HCT116 (cell line): ENCODE results near the gene EPHB3. TPM values are rescaled to one million over a fixed set of nuclear protein-coding genes. Genes with fewer than 3 reads are reported as not detected.

Experiments
- ATAC-seq: fragments of 200-7000 bp; cut with Tn5 transposase; 2 replicates; pipeline ENCODE4 v1.9.1; 2020; ENCODE audit warnings: mild to moderate bottlenecking, moderate library complexity
- BruUV-seq: library from RNA; stranded (reverse); fragments of 400-500 nt; replicated peaks from 2 replicates; lab custom pipeline; 2021; lab: Mats Ljungman, UMichigan
- CTCF ChIA-PET: fragments of 300-600 bp; sonication (Branson Sonifier 250); formaldehyde crosslinking; loops from one replicate; lab custom pipeline; 2021; ENCODE audit warnings: antibody characterized with exemption; lab: Charles Lee
- POLR2A ChIA-PET: fragments of 300-600, 350-600 bp; sonication (Branson Sonifier 250); formaldehyde crosslinking; loops from one replicate; lab custom pipeline; 2021; ENCODE audit warnings: antibody characterized with exemption; lab: Charles Lee
- RAD21 ChIA-PET, 2 experiments: fragments of 300-600 bp; sonication (Branson Sonifier 250); formaldehyde crosslinking; loops; one replicate each; lab custom pipeline; 2023; ENCODE audit warnings: low total read pairs in 2 of 2; ENCODE audit not compliant: uncharacterized antibody in 2 of 2, unreplicated experiment in 2 of 2, low non-redundant PET in 1 of 2; lab: Charles Lee
- DNase-seq: peaks from one replicate; pipeline ENCODE4 v3.0.0-alpha.2; 2010; ENCODE audit warnings: low read depth, low spot score
- H2AFZ ChIP-seq: fragments of 200-600 bp; shearing (Covaris generic), sonication (generic); 2 replicates; pipeline ENCODE4 v1.6.1; 2017; ENCODE audit warnings: low read depth, mixed run types, mixed read lengths, antibody characterized with exemption, low read length; ENCODE audit not compliant: poor library complexity, severe bottlenecking
- H3K27ac ChIP-seq: 2 replicates; pipeline ENCODE4 v1.5.1; 2012; ENCODE audit warnings: low read depth, low read length
- H3K27me3 ChIP-seq: fragments of 200-600 bp; sonication (generic); 2 replicates; pipeline ENCODE4 v1.6.1; 2016; ENCODE audit warnings: mixed run types, low read length, mixed read lengths; ENCODE audit not compliant: insufficient read depth
- H3K36me3 ChIP-seq, 2 experiments: fragments of 200-500 bp in 1 of 2; fragments of 200-600 bp in 1 of 2; sonication (Bioruptor generic) in 1 of 2; sonication (generic) in 1 of 2; 2 replicates each; pipeline versions ENCODE4 v1.5.1 to v1.6.1; 2014 to 2016; ENCODE audit warnings: low read length in 2 of 2, inconsistent platforms in 1 of 2, mixed read lengths in 1 of 2, mixed run types in 1 of 2; ENCODE audit not compliant: insufficient read depth in 2 of 2, control insufficient read depth in 1 of 2
- H3K4me1 ChIP-seq, 2 experiments: fragments of 200-600 bp in 1 of 2; sonication (generic) in 1 of 2; 2 replicates each; pipeline versions ENCODE4 v1.5.1 to v1.6.1; 2012 to 2017; ENCODE audit warnings: low read length in 2 of 2, inconsistent platforms in 1 of 2, mild to moderate bottlenecking in 1 of 2, mixed read lengths in 1 of 2, mixed run types in 1 of 2, moderate library complexity in 1 of 2; ENCODE audit not compliant: insufficient read depth in 2 of 2, control insufficient read depth in 1 of 2
- H3K4me2 ChIP-seq: fragments of 200-600 bp; sonication (generic); 2 replicates; pipeline ENCODE4 v1.6.1; 2017; ENCODE audit warnings: mixed run types, low read length, mixed read lengths
- H3K4me3 ChIP-seq, 2 experiments: fragments of 200-600 bp in 1 of 2; sonication (generic) in 1 of 2; replicated peaks in 1 of 2; 2 replicates each; pipeline ENCODE4 v1.5.1; 2011 to 2016; ENCODE audit warnings: low read length in 2 of 2, control low read depth in 1 of 2, low read depth in 1 of 2, mild to moderate bottlenecking in 1 of 2, mixed read lengths in 1 of 2, mixed run types in 1 of 2
- H3K79me2 ChIP-seq: fragments of 200-600 bp; sonication (generic); 2 replicates; pipeline ENCODE4 v1.6.1; 2017; ENCODE audit warnings: mild to moderate bottlenecking, mixed run types, low read length, moderate library complexity, mixed read lengths; ENCODE audit not compliant: insufficient read depth
- H3K9ac ChIP-seq: fragments of 200-600 bp; sonication (generic); 2 replicates; pipeline ENCODE4 v1.6.1; 2016; ENCODE audit warnings: low read length, mixed read lengths
- H3K9me2 ChIP-seq: fragments of 200-600 bp; sonication (generic), shearing (Covaris generic); 2 replicates; pipeline ENCODE4 v1.6.1; 2017; ENCODE audit warnings: mixed run types, mild to moderate bottlenecking, moderate library complexity; ENCODE audit not compliant: insufficient read depth
- H3K9me3 ChIP-seq, 2 experiments: fragments of 200-500 bp in 1 of 2; fragments of 200-600 bp in 1 of 2; sonication (Bioruptor generic) in 1 of 2; sonication (generic) in 1 of 2; 2 replicates each; pipeline ENCODE4 v1.6.1; 2014 to 2017; ENCODE audit warnings: low read length in 2 of 2, mixed read lengths in 2 of 2, inconsistent platforms in 1 of 2, low read depth in 1 of 2, mild to moderate bottlenecking in 1 of 2, mixed run types in 1 of 2, moderate library complexity in 1 of 2; ENCODE audit not compliant: control insufficient read depth in 1 of 2, insufficient read depth in 1 of 2
- H4K20me1 ChIP-seq: fragments of 200-600 bp; sonication (generic), shearing (Covaris generic); 2 replicates; pipeline ENCODE4 v1.6.1; 2017; ENCODE audit warnings: mixed run types, mild to moderate bottlenecking, moderate library complexity; ENCODE audit not compliant: insufficient read depth
- CBX3 ChIP-seq: IDR thresholded peaks from 2 replicates; pipeline ENCODE4 v1.6.1; 2012; ENCODE audit warnings: low read depth
- EGR1 ChIP-seq: IDR thresholded peaks from 2 replicates; pipeline ENCODE4 v1.6.1; 2012; ENCODE audit warnings: low read depth
- SRF ChIP-seq: IDR thresholded peaks from 2 replicates; pipeline ENCODE4 v1.6.1; 2012; ENCODE audit warnings: low read depth
- ZFX ChIP-seq: fragments of 450-650 bp; IDR thresholded peaks from 2 replicates; pipeline ENCODE4 v1.6.1; 2017
- intact Hi-C: fragments of 100-400 bp; cut with micrococcal nuclease; formaldehyde crosslinking; loops from 2 replicates; pipeline ENCODE4 v1.10.0; 2022
- total RNA-seq: library from RNA; stranded (reverse); gene quantifications from one replicate; pipeline ENCODE4 v1.2.1, GENCODE V29; 2021; ENCODE audit not compliant: unreplicated experiment
- TF ChIP-seq, protein P1 (sequence below), 3 experiments: fragments of 200-600 bp in 1 of 3; sonication (generic) in 1 of 3; IDR thresholded peaks in 2 of 3; conservative IDR thresholded peaks in 1 of 3; 2 replicates each; pipeline ENCODE4 v1.5.1; 2012 to 2017; ENCODE audit warnings: low read depth in 2 of 3, low read length in 2 of 3, antibody characterized with exemption in 1 of 3, borderline replicate concordance in 1 of 3, control low read depth in 1 of 3, mild to moderate bottlenecking in 1 of 3, mixed read lengths in 1 of 3, mixed run types in 1 of 3, moderate library complexity in 1 of 3; ENCODE audit not compliant: insufficient read depth in 1 of 3
- TF ChIP-seq, protein P2 (sequence below): IDR thresholded peaks from 2 replicates; pipeline ENCODE4 v1.6.1; 2012

EPHB3 gene
- total RNA-seq, 1 experiment from 2014 or later = 6.5 TPM

DNA sequence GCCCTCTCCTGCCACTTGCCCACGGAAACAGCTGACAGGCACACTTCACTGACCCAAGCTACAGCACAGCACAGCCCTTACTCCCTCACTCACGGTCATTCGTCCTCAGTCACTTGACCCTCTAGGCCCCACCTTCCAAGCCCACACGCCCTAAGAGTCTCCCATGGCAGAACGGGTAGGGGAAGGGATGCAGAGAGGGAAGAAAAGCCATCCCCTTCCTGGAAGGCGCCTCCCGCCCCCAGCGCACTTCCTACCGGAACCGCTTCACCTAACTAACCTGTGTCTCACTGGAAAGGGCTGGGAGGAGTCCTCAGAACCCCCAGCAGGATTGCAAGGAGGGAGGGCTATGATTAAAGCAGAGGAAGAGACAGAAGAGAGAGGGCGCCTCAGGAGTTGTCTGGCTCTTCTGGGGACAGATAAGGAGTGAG, 22.9 kb downstream of the EPHB3 start:
- Histone ChIP-seq H3K79me2 (no peaks in the 10 kb centered on the region), H3K4me2 (no peak overlapping the region), H3K4me3 (no peak overlapping the region), H4K20me1 (no peaks in the 10 kb centered on the region), H3K36me3 (no peaks in the 10 kb centered on the region), H3K27me3 (no peaks in the 10 kb centered on the region), H3K9me2 (no peaks in the 10 kb centered on the region; the same call in 1 of the 2 replicates), H2AFZ (no peak overlapping the region), H3K9ac (no peak overlapping the region), H3K9me3 (no peaks in the 10 kb centered on the region), H3K4me1 (peaks cover 0 to 2% of the 10 kb centered on the region in 2 experiments; a peak in 2 of 4 replicates), H3K27ac (no peak overlapping the region)
- peak; percentile 45; the same call in 1 of the 2 replicates for ATAC-seq
- TF ChIP-seq EGR1 (no peak), SRF (no peak), ZFX (no peak)
- TF ChIP-seq, protein P1, sequence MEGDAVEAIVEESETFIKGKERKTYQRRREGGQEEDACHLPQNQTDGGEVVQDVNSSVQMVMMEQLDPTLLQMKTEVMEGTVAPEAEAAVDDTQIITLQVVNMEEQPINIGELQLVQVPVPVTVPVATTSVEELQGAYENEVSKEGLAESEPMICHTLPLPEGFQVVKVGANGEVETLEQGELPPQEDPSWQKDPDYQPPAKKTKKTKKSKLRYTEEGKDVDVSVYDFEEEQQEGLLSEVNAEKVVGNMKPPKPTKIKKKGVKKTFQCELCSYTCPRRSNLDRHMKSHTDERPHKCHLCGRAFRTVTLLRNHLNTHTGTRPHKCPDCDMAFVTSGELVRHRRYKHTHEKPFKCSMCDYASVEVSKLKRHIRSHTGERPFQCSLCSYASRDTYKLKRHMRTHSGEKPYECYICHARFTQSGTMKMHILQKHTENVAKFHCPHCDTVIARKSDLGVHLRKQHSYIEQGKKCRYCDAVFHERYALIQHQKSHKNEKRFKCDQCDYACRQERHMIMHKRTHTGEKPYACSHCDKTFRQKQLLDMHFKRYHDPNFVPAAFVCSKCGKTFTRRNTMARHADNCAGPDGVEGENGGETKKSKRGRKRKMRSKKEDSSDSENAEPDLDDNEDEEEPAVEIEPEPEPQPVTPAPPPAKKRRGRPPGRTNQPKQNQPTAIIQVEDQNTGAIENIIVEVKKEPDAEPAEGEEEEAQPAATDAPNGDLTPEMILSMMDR (IDR thresholded peaks at IDR 0.05 in 2 of 3, conservative IDR thresholded peaks at IDR 0.05 in 1 of 3; ENCODE audit: borderline replicate concordance in 1 of 3, insufficient read depth in 1 of 3, low read depth in 2 of 3, low read length in 2 of 3) = 0 out of 6 replicates have a peak, but pooled peaks of 1 of the 3 experiments have one; percentile 7
- no peak for DNase-seq
- no TSS peak for BruUV-seq
- ChIA-PET CTCF (no interaction called here), RAD21 (no interaction called here), POLR2A (no interaction called here)
- intact Hi-C loops = no loop called here

DNA sequence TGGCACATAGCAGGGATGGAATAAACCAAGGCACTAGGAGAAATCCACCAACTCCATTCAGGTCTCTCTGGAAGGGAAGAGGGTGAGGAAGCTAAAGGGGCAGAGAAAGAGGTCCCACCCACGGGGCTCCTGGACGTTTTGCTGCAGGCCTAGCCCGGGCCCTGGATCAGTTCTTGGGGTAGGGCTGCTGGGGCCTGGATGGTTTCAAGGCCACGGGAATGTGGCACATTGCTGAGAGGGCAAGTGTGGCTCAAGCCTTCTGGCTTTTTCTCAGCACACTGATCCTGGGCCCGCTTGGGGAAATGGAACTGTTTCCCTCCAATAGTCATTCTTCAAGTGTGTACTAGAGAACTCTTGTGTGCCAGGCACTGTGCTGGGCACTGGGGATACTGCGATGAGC, 24.0 kb downstream of the EPHB3 start:
- Histone ChIP-seq H3K9me3 (no peaks in the 10 kb centered on the region), H3K27me3 (no peaks in the 10 kb centered on the region), H3K4me2 (no peak overlapping the region), H3K79me2 (no peaks in the 10 kb centered on the region), H3K9me2 (no peaks in the 10 kb centered on the region; the same call in 1 of the 2 replicates), H4K20me1 (no peaks in the 10 kb centered on the region)
- CTCF ChIA-PET = no interaction called here
- no TSS peak for BruUV-seq
- ATAC-seq = no peak
- intact Hi-C loops = no loop called here
- no peak for DNase-seq
- TF ChIP-seq, protein P2, sequence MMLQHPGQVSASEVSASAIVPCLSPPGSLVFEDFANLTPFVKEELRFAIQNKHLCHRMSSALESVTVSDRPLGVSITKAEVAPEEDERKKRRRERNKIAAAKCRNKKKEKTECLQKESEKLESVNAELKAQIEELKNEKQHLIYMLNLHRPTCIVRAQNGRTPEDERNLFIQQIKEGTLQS = no peak
- TF ChIP-seq CBX3 = no peak
- TF ChIP-seq, all 23 proteins: peak for 0
- Histone ChIP-seq H3K4me1 (no peaks in the 10 kb centered on the region), H3K36me3 (no peaks in the 10 kb centered on the region), H3K9ac (no peak overlapping the region), H3K4me3 (no peak overlapping the region), H2AFZ (no peak overlapping the region), H3K27ac (no peak overlapping the region)
- RAD21 ChIA-PET = no interaction called here
- POLR2A ChIA-PET = no interaction called here
